Keratinocyte (primary cell): Measurements from ENCODE around the gene TK2. TPM values are rescaled to one million over a fixed set of nuclear protein-coding genes. Genes with fewer than 3 reads are reported as not detected.

Experiments used
- DNase-seq: peaks from one replicate; pipeline ENCODE4 v3.0.0-alpha.2; 2011; ENCODE audit warnings: low read depth, missing footprints, low spot score
- FAIRE-seq: peaks from 2 replicates; lab custom pipeline; 2011; peaks lifted over from hg19 to GRCh38; lab: Jason Lieb, UNC
- H2AFZ ChIP-seq: 2 replicates; pipeline ENCODE4 v1.6.0; 2012; ENCODE audit warnings: low read length, control low read depth, inconsistent platforms; ENCODE audit not compliant: control insufficient read depth
- H3K27ac ChIP-seq: 2 replicates; pipeline ENCODE4 v1.5.1; 2011; ENCODE audit warnings: low read length; ENCODE audit not compliant: control insufficient read depth, insufficient read depth
- H3K27me3 ChIP-seq: 3 replicates; pipeline ENCODE4 v1.6.0; 2011; ENCODE audit warnings: low read length; ENCODE audit not compliant: control insufficient read depth, insufficient read depth; ENCODE audit errors: extremely low read depth
- H3K36me3 ChIP-seq, 2 experiments: 2 replicates in 1 of 2; 3 replicates in 1 of 2; pipeline ENCODE4 v1.5.1; 2011; ENCODE audit warnings: low read length in 2 of 2, mild to moderate bottlenecking in 1 of 2; ENCODE audit not compliant: control insufficient read depth in 2 of 2, insufficient read depth in 2 of 2; ENCODE audit errors: extremely low read depth in 1 of 2
- H3K4me1 ChIP-seq: 3 replicates; pipeline ENCODE4 v1.5.1; 2011; ENCODE audit warnings: low read length; ENCODE audit not compliant: control insufficient read depth, insufficient read depth; ENCODE audit errors: extremely low read depth
- H3K4me2 ChIP-seq: 3 replicates; pipeline ENCODE4 v1.6.0; 2011; ENCODE audit warnings: low read depth, low read length; ENCODE audit not compliant: control insufficient read depth, insufficient read depth; ENCODE audit errors: extremely low read depth
- H3K4me3 ChIP-seq, 3 experiments: fragments of 200-600 bp in 1 of 3; sonication (generic) in 1 of 3; 2 replicates in 2 of 3; 3 replicates in 1 of 3; pipeline ENCODE4 v1.5.1; 2011 to 2016; ENCODE audit warnings: low read length in 3 of 3, mild to moderate bottlenecking in 3 of 3, control low read depth in 2 of 3, inconsistent platforms in 1 of 3, low read depth in 1 of 3, mixed read lengths in 1 of 3, mixed run types in 1 of 3, moderate library complexity in 1 of 3; ENCODE audit not compliant: control insufficient read depth in 2 of 3, insufficient read depth in 2 of 3; ENCODE audit errors: extremely low read depth in 1 of 3
- H3K79me2 ChIP-seq: 2 replicates; pipeline ENCODE4 v1.6.0; 2012; ENCODE audit warnings: low read length; ENCODE audit not compliant: control insufficient read depth, insufficient read depth
- H3K9ac ChIP-seq: 3 replicates; pipeline ENCODE4 v1.6.0; 2011; ENCODE audit warnings: low read length; ENCODE audit not compliant: control insufficient read depth, insufficient read depth; ENCODE audit errors: extremely low read depth
- H3K9me1 ChIP-seq: 3 replicates; pipeline ENCODE4 v1.6.0; 2011; ENCODE audit warnings: low read length; ENCODE audit not compliant: control insufficient read depth, insufficient read depth; ENCODE audit errors: extremely low read depth
- H3K9me3 ChIP-seq: 2 replicates; pipeline ENCODE4 v1.5.1; 2012; ENCODE audit warnings: low read depth, low read length; ENCODE audit not compliant: control insufficient read depth
- H4K20me1 ChIP-seq: 3 replicates; pipeline ENCODE4 v1.6.0; 2011; ENCODE audit warnings: low read length; ENCODE audit not compliant: control insufficient read depth, insufficient read depth; ENCODE audit errors: extremely low read depth
- EZH2 ChIP-seq: IDR thresholded peaks from one replicate; pipeline ENCODE4 v1.6.1; 2012; ENCODE audit warnings: inconsistent platforms, mild to moderate bottlenecking, low read length, moderate library complexity
- dilution Hi-C: fragments of 300-500 bp; cut with MboI; formaldehyde crosslinking; loops from one replicate; pipeline ENCODE4 v1.7.0; 2020; ENCODE audit warnings: low sequenced_read_pairs; ENCODE audit not compliant: extremely low pct_ligation_motif_present
- polyA plus RNA-seq, 5 experiments: library from polyadenylated mRNA; depleted of rRNA in 3 of 5; stranded (reverse) in 3 of 5; stranded (forward) in 1 of 5; unstranded in 1 of 5; fragments of >200 nt; gene quantifications; 1 replicate in 1 of 5; 2 replicates in 3 of 5; 3 replicates in 1 of 5; pipeline versions ENCODE4 v1.2.1 to v1.2.3, GENCODE V29; 2011 to 2012; ENCODE audit warnings: missing spikeins in 2 of 5, low read depth in 1 of 5, low replicate concordance in 1 of 5
- TF ChIP-seq, protein P1 (sequence below), 3 experiments: IDR thresholded peaks in 1 of 3; conservative IDR thresholded peaks in 1 of 3; optimal IDR thresholded peaks in 1 of 3; 2 replicates in 2 of 3; 3 replicates in 1 of 3; pipeline versions ENCODE3 to v1.5.1; 2011; ENCODE audit warnings: low read length in 3 of 3, mild to moderate bottlenecking in 3 of 3, moderate library complexity in 2 of 3, control low read depth in 1 of 3, inconsistent platforms in 1 of 3; ENCODE audit not compliant: insufficient read depth in 2 of 3; ENCODE audit errors: extremely low read depth in 1 of 3

The TK2 gene
- polyA plus RNA-seq, 1 donor (not counting 4 experiments of a cell fraction or from before 2014, with no cell fraction given): 19.7 TPM

GRCh38 chr16:66481943-66482390 is 68.0 kb downstream of the TK2 start:
- DNase-seq (no peak), FAIRE-seq (no peak)
- H3K9me3 ChIP-seq: no peaks in the 10 kb centered on the region
- no peak overlapping the region for H2AFZ ChIP-seq
- H3K27ac ChIP-seq: no peak overlapping the region
- H4K20me1 ChIP-seq: no peaks in the 10 kb centered on the region
- no peak for TF ChIP-seq EZH2
- TF ChIP-seq, protein P1, sequence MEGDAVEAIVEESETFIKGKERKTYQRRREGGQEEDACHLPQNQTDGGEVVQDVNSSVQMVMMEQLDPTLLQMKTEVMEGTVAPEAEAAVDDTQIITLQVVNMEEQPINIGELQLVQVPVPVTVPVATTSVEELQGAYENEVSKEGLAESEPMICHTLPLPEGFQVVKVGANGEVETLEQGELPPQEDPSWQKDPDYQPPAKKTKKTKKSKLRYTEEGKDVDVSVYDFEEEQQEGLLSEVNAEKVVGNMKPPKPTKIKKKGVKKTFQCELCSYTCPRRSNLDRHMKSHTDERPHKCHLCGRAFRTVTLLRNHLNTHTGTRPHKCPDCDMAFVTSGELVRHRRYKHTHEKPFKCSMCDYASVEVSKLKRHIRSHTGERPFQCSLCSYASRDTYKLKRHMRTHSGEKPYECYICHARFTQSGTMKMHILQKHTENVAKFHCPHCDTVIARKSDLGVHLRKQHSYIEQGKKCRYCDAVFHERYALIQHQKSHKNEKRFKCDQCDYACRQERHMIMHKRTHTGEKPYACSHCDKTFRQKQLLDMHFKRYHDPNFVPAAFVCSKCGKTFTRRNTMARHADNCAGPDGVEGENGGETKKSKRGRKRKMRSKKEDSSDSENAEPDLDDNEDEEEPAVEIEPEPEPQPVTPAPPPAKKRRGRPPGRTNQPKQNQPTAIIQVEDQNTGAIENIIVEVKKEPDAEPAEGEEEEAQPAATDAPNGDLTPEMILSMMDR (optimal IDR thresholded peaks at IDR 0.05 in 1 of 3, IDR thresholded peaks at IDR 0.05 in 1 of 3, conservative IDR thresholded peaks at IDR 0.05 in 1 of 3; ENCODE audit: extremely low read depth in 1 of 3, insufficient read depth in 2 of 3, low read length in 3 of 3): no peak
- no peak overlapping the region for H3K4me2 ChIP-seq
- no peak overlapping the region for H3K4me3 ChIP-seq
- no peaks in the 10 kb centered on the region for H3K27me3 ChIP-seq
- no peaks in the 10 kb centered on the region for H3K9me1 ChIP-seq
- H3K9ac ChIP-seq: no peak overlapping the region
- dilution Hi-C loops: no loop called here
- no peaks in the 10 kb centered on the region for H3K36me3 ChIP-seq
- peaks cover 32% of the 10 kb centered on the region for H3K4me1 ChIP-seq
- H3K79me2 ChIP-seq: no peaks in the 10 kb centered on the region

GRCh38 chr16:66481081-66481942 is 68.6 kb downstream of the TK2 start:
- Histone ChIP-seq H3K27ac (no peak overlapping the region), H3K27me3 (no peaks in the 10 kb centered on the region), H3K4me1 (peaks cover 26% of the 10 kb centered on the region), H2AFZ (no peak overlapping the region), H3K9ac (no peak overlapping the region), H3K4me3 (no peak overlapping the region), H3K79me2 (no peaks in the 10 kb centered on the region), H3K4me2 (no peak overlapping the region), H3K9me1 (no peaks in the 10 kb centered on the region), H4K20me1 (no peaks in the 10 kb centered on the region), H3K9me3 (no peaks in the 10 kb centered on the region), H3K36me3 (no peaks in the 10 kb centered on the region)
- DNase-seq: no peak
- dilution Hi-C loops: no loop called here
- FAIRE-seq: no peak
- TF ChIP-seq, protein P1 (optimal IDR thresholded peaks at IDR 0.05 in 1 of 3, IDR thresholded peaks at IDR 0.05 in 1 of 3, conservative IDR thresholded peaks at IDR 0.05 in 1 of 3; ENCODE audit: extremely low read depth in 1 of 3, insufficient read depth in 2 of 3, low read length in 3 of 3): no peak
- no peak for TF ChIP-seq EZH2
